Suppressor macrophage (primary cell): ENCODE results near the gene SLC26A8.
"Not testable (repeated sequence)": the region's sequence is repeated elsewhere in the genome, so short reads cannot be mapped to it uniquely, and the experiment has no call there.

Experiments used
- DNase-seq, 4 experiments: peaks; one replicate each; pipeline ENCODE4 v3.0.0-alpha.2; 2020 to 2022

The SLC26A8 gene

DNA sequence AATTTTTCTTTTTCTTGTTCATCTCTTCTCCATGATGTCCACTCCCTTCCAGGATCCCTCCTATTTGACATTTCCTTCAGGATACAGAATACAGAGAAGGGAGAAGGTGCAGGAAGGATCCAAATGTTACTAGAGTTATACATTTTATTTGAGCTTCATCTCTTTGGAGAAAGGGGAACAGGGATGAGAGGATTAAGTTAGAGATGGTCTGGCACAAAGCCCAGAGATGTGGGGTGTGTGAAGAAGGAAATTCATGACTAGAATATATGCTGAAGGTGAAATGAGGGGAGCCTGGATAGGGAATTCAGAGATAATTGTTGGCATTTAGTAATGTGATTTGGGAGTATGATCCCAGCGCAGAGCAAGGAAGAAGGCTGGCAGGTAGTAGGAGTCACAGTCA is 81.1 kb downstream of the SLC26A8 start:
- DNase-seq = peak; percentile 16 to 26 (median 20)

DNA sequence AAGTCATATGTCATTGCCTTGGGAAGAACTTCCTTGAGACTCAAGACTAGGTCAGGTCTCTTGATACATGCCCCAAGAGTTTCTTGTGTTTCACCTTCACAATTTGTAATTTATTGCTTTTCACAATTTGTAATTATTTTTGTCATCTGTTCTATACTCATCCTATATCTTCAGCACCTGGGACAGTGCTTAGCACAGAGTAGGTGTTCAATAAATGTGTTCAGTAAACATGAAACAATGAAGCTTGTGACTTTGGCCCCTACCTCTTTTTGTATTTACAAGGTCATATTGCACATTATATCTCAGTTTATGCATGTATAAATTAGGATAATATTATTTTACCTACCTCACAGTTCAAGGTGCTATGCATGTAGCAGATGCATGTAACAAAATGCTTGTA is 82.1 kb downstream of the SLC26A8 start:
- DNase-seq = no peak

DNA sequence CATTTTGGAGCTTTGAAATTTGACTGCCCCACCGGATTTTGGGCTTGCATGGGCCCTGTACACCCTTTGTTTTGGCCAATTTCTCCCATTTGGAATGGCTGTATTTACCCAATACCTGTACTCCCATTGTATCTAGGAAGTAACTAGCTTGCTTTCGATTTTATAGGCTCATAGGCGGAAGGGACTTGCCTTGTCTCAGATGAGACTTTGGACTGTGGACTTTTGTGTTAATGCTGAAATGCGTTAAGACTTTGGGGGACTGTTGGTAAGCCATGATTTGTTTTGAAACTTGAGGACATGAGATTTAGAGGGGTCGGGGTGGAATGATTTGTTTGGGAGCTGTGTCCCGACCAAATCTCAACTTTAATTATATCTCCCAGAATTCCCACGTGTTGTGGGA is 83.3 kb downstream of the SLC26A8 start:
- not testable (repeated sequence) for DNase-seq

- not testable (repeated sequence) for DNase-seq
Measured at GRCh38 chr6:35940014-35940413, 84.4 kb downstream of the SLC26A8 start.

GRCh38 chr6:35939259-35939658 is 85.2 kb downstream of the SLC26A8 start:
- DNase-seq = not testable (repeated sequence)

GRCh38 chr6:35936681-35937359 is 87.6 kb downstream of the SLC26A8 start:
- DNase-seq = no peak

DNA sequence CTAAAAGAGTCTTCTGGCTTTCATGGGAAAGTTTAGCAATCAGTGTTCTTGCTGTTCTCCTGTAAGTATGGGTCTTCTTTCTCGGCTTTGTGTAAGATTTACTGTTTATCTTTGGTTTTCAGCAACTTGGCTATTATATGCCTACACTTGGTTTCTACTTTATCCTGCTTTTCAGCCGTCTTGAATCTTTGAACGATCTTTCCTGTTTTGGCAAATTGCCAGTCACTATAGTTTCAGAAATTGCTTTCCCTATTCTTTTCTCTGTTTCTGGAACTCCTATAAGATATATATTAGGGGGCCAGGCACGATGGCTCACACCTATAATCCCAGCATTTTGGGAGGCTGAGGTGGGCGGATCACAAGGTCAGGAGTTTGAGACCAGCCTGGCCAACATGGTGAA is 89.0 kb downstream of the SLC26A8 start:
- DNase-seq = no peak

- no peak for DNase-seq
Measured at GRCh38 chr6:35933844-35934243, 90.6 kb downstream of the SLC26A8 start.

- not testable (repeated sequence) for DNase-seq
Measured at GRCh38 chr6:35931873-35932272, 92.6 kb downstream of the SLC26A8 start.

- no peak for DNase-seq
Measured at GRCh38 chr6:35931120-35931561, 93.3 kb downstream of the SLC26A8 start.

DNA sequence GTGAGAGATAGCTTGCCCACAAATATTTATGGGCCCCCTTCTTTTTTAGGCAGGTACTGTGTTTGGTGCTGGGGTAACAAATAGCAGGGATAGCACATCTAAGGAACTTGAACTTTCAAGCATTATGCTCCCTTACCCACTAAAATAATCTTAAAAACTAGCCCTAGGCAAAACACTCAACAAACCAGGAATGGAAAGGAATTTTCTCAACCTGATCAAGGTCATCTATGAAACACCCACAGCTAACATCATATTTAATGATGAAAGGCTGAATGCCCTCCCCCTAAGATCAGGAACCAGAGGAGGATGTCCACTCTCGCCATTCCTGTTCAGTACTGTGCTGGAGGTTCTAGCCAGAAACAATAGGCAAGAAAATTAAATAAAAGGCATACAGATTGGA is 94.8 kb downstream of the SLC26A8 start:
- no peak for DNase-seq

GRCh38 chr6:35926509-35927215 is 97.8 kb downstream of the SLC26A8 start:
- DNase-seq = no peak

- DNase-seq = no peak
Measured at GRCh38 chr6:35925961-35926360, 98.5 kb downstream of the SLC26A8 start.

DNA sequence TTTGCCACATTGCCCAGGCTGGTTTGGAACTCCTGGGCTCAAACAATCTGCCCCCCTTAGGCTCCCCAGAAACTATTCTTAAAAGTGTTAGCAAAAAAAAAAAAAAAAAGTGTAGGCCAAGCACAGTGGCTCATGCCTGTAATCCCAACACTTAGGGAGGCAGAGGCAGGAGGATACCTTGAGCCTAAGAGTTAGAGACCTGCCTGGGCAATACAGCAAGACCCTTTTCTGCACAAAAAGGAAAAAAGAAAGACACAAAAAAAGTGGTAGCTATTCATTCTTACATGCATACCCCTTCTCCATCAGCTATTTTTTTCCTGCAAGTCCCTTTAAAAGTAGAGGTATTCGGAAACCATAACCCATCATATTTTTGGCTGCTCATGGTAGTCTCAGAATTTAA is 100.3 kb downstream of the SLC26A8 start:
- no peak for DNase-seq

DNA sequence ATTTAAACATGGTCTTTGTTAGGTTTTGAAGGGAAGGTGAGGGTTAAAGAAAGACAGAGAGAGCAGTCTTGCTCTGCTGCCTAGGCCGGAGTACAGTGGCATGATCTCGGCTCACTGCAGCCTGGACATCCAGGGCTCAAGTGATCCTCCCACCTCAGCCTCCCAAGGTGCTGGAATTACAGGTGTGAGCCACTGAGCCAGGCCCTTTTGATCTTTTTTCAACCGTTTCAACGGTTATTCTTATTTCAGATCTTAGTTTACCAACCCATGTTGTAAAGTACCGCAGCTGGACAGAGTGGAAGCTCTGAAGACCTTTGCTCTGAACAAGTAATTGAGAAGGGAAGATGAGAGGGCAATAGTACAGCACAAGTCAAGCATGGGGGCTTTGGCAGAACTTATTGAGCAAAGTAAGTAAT is 102.3 kb downstream of the SLC26A8 start:
- no peak for DNase-seq

DNA sequence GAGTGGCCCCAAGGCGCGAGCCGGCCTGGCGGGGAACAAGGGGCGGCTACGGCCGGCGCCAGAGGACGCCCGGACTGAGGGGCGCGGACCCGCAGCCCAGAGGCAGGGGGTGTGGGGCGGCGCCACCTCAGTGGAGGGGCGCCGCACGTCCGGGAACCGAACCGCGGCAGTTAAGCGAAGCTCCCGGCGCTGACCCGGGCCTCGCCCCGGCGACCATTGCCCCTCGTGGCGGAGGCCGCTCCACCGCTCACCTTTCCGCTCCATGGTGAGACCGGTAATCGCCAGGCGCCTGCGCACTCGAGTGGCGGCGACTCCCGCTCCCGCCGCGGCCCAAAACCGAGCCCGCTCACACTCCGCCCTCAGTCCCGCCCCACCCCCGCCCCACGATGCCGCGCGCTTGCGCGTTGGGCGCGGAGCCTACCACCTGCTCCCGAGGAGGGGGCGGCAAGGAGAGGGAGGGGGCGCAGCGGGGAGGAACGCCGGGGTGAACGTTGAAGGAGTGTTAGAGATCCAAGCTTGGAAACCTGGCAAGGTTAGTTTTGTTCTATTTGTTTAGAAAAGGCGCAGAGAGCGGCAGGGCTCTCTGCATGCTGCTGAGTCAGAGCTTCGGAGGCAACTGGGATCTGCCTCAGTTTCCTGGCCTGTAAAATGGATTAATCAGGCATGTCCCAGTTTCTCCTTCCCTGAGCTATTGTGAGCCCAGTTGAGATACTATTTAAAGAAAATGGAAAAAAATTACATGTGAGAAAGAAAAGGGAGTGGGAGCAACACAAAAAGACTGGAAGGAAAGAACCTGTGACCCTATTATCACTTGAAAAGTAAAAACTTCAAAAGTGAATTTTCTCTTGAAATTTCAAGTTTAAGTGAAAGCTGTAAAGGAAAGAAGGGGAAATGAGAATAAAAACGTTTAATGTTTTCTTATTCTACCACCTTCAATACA is 103.4 kb downstream of the SLC26A8 start, which contains the start of gene SRPK1:
Gene SRPK1 (minus strand): TSS at position 306 of the 940 bp plus-strand sequence. CDS start 42 bp downstream, at position 264.
- DNase-seq = peak; percentile 82 to 95 (median 90)

DNA sequence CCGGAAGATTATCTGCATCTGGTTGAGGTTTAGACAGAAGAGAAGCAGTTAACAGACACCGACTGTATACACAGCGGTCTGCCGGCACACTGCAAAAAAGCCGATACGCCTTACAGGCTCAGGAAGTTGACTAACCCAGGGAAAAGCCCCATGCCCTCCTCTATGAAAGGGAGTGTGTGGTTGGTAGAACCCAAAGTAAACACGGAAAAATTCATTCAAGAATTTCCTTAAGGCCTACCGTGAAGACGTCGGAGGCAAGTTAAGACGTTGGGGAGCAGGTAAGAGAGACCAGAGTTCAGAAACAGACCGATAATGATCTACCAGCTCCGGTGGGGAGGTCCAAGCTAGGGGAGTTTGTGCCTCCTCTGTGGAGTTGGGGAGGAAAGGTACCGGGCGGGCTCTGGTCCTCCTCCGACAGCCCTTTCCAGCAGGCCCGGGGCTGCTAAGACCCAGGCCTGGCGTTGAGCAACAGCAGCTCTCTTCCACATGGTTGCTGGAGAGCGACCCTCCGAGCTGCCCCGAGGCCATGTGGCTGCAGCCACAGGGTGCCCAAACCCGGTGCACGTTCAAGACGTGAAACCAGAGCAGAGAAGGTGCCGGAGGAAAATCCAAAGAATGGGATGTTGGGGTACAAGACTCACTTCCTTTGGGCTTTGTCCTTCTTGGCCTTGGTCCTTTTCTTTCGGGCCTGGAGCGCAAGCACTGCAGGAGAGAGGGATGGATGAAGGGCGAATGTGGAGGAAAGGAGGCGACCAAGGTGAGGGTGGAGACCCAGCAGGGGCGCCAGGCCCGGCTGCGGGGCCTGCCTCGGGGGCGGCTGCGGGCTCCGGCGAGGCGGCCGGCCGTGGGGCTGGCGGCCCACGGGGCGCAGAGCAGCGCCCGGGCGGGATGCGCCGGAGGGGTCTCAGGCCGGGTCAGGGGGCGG is 104.4 kb downstream of the SLC26A8 start:
- peak; percentile 43 to 69 (median 59) for DNase-seq

DNA sequence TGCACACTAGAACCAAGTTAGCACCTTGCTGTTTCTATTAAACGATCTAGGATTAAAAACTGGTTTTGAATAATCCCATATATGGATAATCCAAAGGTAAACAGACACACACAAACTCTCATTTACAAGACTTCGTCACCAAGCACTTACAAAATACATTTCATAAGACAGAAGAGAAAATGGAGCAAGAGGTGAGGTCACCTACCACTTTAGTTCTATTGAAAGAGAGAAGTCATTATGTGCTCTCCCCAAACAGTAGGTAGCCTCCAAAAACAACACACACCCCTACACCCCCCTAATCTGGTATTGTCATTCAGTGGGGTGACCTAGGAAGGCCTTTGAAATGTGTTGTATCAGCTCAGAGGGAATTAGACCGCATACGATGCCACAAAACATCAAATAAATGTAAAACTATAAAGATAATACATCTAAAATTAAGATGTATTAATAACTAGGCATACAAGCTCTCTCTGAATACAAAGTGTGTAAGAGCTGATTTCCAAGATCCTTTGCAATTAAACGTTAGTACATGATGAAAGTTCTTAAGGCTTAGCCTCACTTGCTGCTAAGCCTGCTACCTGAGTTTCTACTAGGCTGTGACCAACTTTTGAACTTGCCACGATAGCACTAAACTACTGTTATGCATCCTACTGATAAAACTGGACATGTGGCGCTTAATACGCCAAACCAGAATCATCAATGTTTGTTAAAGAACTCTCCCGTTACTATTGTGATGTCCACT is 105.2 kb downstream of the SLC26A8 start:
- peak; percentile 23 to 76 (median 51) for DNase-seq

GRCh38 chr6:35916893-35917292 is 107.5 kb downstream of the SLC26A8 start:
- not testable (repeated sequence) for DNase-seq

DNA sequence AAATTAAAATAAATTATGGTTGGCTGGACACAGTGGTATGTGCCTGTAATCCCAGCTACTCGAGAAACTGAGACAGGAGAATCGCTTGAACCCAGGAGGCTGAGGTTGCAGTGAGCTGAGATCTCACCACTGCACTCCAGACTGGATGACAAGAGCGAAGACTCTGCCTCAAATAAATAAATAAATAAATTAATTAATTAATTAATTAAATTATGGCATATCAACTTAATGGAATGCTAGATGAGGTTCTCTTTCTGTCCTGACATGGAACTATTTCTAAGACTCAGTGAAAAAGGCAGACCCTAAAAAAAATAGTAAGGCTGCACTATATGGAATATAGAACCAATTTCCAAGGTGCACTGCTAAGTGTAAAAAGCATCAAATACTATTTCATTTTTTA is 108.4 kb downstream of the SLC26A8 start:
- no peak for DNase-seq

DNA sequence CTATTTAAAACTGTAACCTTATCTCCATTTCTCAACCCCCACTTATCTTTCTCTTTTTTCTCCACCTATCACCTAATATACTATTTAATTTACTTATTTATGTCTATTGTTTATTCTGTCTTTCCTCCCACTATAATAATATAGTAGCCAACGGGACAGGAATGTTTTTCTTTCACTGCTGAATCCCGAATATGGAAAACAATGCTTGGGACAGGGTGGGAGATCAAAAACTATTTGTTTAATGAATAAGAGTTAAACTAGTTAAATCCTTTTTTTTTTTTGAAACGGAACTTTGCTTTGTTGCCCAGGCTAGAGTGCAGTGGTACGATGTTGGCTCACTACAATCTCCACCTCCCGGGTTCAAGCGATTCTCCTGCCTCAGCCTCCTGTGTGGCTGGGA is 109.9 kb downstream of the SLC26A8 start:
- no peak for DNase-seq
